ENCODE results near the gene SPIB.

- TF ChIP-seq GATA2 (IDR thresholded peaks at IDR 0.05; ENCODE audit: low read depth, low read length) = no peak
- no peak for TF ChIP-seq GATA3 (IDR thresholded peaks at IDR 0.05; ENCODE audit: low read depth, low read length)
These were observed 1.3 kb upstream of the SPIB start for GRCh38 chr19:50417111-50418081.
